OCI-LY7 (cell line): Measurements from ENCODE around the gene VAPB. TPM values are rescaled to one million over a fixed set of nuclear protein-coding genes. Genes with fewer than 3 reads are reported as not detected.
"Not testable (repeated sequence)": the region's sequence is repeated elsewhere in the genome, so short reads cannot be mapped to it uniquely, and the experiment has no call there.

Experiments
- BruUV-seq: library from RNA; stranded (reverse); fragments of 400-500 nt; replicated peaks from 2 replicates; lab custom pipeline; 2021; lab: Mats Ljungman, UMichigan
- CTCF ChIA-PET: fragments of 300-600 bp; sonication (Branson Sonifier 250); formaldehyde crosslinking; loops from one replicate; lab custom pipeline; 2022; ENCODE audit warnings: antibody characterized with exemption; ENCODE audit not compliant: unreplicated experiment; lab: Charles Lee
- POLR2A ChIA-PET: fragments of 300-600 bp; sonication (Branson Sonifier 250); formaldehyde crosslinking; loops from one replicate; lab custom pipeline; 2022; ENCODE audit warnings: antibody characterized with exemption; lab: Charles Lee
- DNase-seq: peaks from one replicate; pipeline ENCODE4 v3.0.0-alpha.2; 2015; ENCODE audit warnings: low spot score
- H2AFZ ChIP-seq: fragments of 200-600 bp; sonication (generic), shearing (Covaris generic); 2 replicates; pipeline ENCODE4 v1.6.1; 2014; ENCODE audit warnings: mild to moderate bottlenecking, antibody characterized with exemption, low read length, moderate library complexity
- H3K27ac ChIP-seq: fragments of 200-600 bp; sonication (generic); 2 replicates; pipeline ENCODE4 v1.5.1; 2014; ENCODE audit warnings: mixed run types, low read depth, mild to moderate bottlenecking, moderate library complexity, low read length, inconsistent platforms; ENCODE audit not compliant: poor library complexity, severe bottlenecking
- H3K36me3 ChIP-seq: fragments of 200-600 bp; sonication (generic); 2 replicates; pipeline ENCODE4 v1.6.1; 2014; ENCODE audit warnings: mild to moderate bottlenecking, antibody characterized with exemption, low read length, moderate library complexity, mixed read lengths; ENCODE audit not compliant: insufficient read depth
- H3K4me1 ChIP-seq: fragments of 200-600 bp; sonication (generic); 2 replicates; pipeline ENCODE4 v1.5.1; 2014; ENCODE audit warnings: mild to moderate bottlenecking, low read length; ENCODE audit not compliant: insufficient read depth, poor library complexity, severe bottlenecking
- H3K4me2 ChIP-seq: fragments of 200-600 bp; sonication (generic); 2 replicates; pipeline ENCODE4 v1.6.1; 2014; ENCODE audit warnings: mild to moderate bottlenecking, low read length
- H3K4me3 ChIP-seq: fragments of 200-600 bp; sonication (generic); 2 replicates; pipeline ENCODE4 v1.5.1; 2014; ENCODE audit warnings: mild to moderate bottlenecking, low read depth, low read length; ENCODE audit not compliant: poor library complexity, severe bottlenecking
- H3K79me2 ChIP-seq: fragments of 200-600 bp; sonication (generic); 2 replicates; pipeline ENCODE4 v1.6.1; 2016; ENCODE audit warnings: low read depth, mild to moderate bottlenecking, low read length, moderate library complexity, mixed read lengths; ENCODE audit not compliant: insufficient read depth
- H3K9me2 ChIP-seq: fragments of 200-600 bp; sonication (generic); 2 replicates; pipeline ENCODE4 v1.6.1; 2016; ENCODE audit warnings: mild to moderate bottlenecking, low read length, mixed read lengths; ENCODE audit not compliant: insufficient read depth
- H3K9me3 ChIP-seq: fragments of 200-600 bp; sonication (generic); 2 replicates; pipeline ENCODE4 v1.6.1; 2014; ENCODE audit warnings: mild to moderate bottlenecking, mixed run types, low read length, mixed read lengths
- H4K20me1 ChIP-seq: fragments of 200-600 bp; sonication (generic); 2 replicates; pipeline ENCODE4 v1.6.1; 2014; ENCODE audit warnings: mild to moderate bottlenecking, antibody characterized with exemption, low read length, moderate library complexity, mixed read lengths; ENCODE audit not compliant: insufficient read depth
- EZH2phosphoT487 ChIP-seq: fragments of 200-600 bp; sonication (generic); IDR thresholded peaks from 2 replicates; pipeline ENCODE4 v1.6.1; 2018; ENCODE audit warnings: low read depth, borderline replicate concordance, mild to moderate bottlenecking, mixed run types, antibody characterized with exemption, low read length, moderate library complexity, mixed read lengths
- intact Hi-C: fragments of 100-400 bp; cut with micrococcal nuclease; formaldehyde crosslinking; loops from one replicate; pipeline ENCODE4 v1.10.0; 2022; ENCODE audit not compliant: unreplicated experiment
- total RNA-seq, 2 experiments: library from RNA; depleted of rRNA in 1 of 2; stranded (reverse); fragments of >200 nt in 1 of 2; shearing (Covaris generic) in 1 of 2; gene quantifications; 2 replicates each; pipeline ENCODE4 v1.2.3, GENCODE V29; 2014 to 2022
- TF ChIP-seq, protein P1 (sequence below): fragments of 200-600 bp; sonication (generic); conservative IDR thresholded peaks from 2 replicates; pipeline ENCODE4 v1.5.1; 2014; ENCODE audit warnings: mild to moderate bottlenecking, antibody characterized with exemption, low read length, moderate library complexity, mixed read lengths

The VAPB gene
- total RNA-seq, 2 experiments from 2014 or later = 13.3 to 43.2 TPM

GRCh38 chr20:58421497-58421850 lies 32.4 kb downstream of the VAPB start:
- Histone ChIP-seq H2AFZ (no peak overlapping the region), H3K9me3 (peaks cover 4% of the 10 kb centered on the region), H3K27ac (no peak overlapping the region), H3K4me1 (no peaks in the 10 kb centered on the region), H3K79me2 (peaks cover 49% of the 10 kb centered on the region), H3K4me2 (no peak overlapping the region), H4K20me1 (no peaks in the 10 kb centered on the region), H3K36me3 (peaks cover 94% of the 10 kb centered on the region), H3K4me3 (no peak overlapping the region), H3K9me2 (no peaks in the 10 kb centered on the region)
- ChIA-PET CTCF (interaction anchor here (0.6 kb wide), 2 partner anchors 68 to 109 kb away, joined by 6 to 7 read pairs; no protein-coding TSS in a partner anchor), POLR2A (interaction anchor here (0.7 kb wide), 1 partner anchor 15 kb away, joined by 3 read pairs; no protein-coding TSS in a partner anchor)
- no peak for DNase-seq
- intact Hi-C loops = no loop called here
- BruUV-seq = no TSS peak
- TF ChIP-seq EZH2phosphoT487 = no peak
- TF ChIP-seq, protein P1, sequence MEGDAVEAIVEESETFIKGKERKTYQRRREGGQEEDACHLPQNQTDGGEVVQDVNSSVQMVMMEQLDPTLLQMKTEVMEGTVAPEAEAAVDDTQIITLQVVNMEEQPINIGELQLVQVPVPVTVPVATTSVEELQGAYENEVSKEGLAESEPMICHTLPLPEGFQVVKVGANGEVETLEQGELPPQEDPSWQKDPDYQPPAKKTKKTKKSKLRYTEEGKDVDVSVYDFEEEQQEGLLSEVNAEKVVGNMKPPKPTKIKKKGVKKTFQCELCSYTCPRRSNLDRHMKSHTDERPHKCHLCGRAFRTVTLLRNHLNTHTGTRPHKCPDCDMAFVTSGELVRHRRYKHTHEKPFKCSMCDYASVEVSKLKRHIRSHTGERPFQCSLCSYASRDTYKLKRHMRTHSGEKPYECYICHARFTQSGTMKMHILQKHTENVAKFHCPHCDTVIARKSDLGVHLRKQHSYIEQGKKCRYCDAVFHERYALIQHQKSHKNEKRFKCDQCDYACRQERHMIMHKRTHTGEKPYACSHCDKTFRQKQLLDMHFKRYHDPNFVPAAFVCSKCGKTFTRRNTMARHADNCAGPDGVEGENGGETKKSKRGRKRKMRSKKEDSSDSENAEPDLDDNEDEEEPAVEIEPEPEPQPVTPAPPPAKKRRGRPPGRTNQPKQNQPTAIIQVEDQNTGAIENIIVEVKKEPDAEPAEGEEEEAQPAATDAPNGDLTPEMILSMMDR = no peak

DNA sequence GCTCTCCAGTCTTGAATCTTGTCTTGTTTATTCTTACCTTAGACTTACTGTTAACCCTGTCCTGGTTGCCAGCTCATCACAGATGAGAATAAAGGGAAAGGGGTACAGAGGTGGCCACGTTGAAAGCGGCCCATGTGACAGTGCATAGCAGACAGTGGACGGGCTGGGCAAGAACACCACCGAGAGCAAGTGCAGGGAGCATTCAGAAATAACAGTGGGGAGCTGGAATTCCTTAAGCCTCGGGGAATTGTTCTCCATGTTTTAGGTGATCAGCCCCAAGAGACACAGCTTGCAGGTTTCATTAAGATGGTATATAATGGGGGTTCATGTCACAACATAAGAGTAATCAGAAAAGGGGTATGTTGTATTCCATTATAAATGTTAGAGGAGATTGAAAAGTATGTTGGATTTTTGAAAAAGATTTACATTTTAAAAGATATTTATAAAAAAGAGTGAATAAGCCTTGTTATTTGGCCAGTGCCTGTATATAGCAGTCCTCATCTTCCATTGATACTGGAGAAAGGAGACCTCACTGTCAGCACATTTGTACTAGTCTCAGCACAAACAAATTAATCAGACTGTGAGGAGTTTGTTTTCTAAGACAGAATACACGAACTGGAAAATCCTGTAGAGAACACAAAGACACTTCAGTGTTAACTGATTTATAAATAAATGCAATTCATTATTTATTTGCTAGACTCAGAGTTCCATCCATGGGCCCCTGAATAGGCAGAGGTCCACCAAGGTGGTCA lies 35.4 kb downstream of the VAPB start:
- no peaks in the 10 kb centered on the region; the same call in 1 of the 2 replicates for H4K20me1 ChIP-seq
- TF ChIP-seq, protein P1 = no peak
- no peak for TF ChIP-seq EZH2phosphoT487
- ChIA-PET POLR2A (no interaction called here), CTCF (no interaction called here)
- H2AFZ ChIP-seq = no peak overlapping the region
- BruUV-seq = no TSS peak
- peaks cover 8% of the 10 kb centered on the region for H3K9me3 ChIP-seq
- no peak overlapping the region for H3K4me2 ChIP-seq
- H3K9me2 ChIP-seq = no peaks in the 10 kb centered on the region
- peaks cover 96% of the 10 kb centered on the region for H3K36me3 ChIP-seq
- H3K27ac ChIP-seq = no peak overlapping the region
- H3K79me2 ChIP-seq = peaks cover 49% of the 10 kb centered on the region
- intact Hi-C loops = no loop called here
- H3K4me1 ChIP-seq = no peaks in the 10 kb centered on the region
- no peak for DNase-seq
- H3K4me3 ChIP-seq = no peak overlapping the region

GRCh38 chr20:58427571-58427970 lies 38.5 kb downstream of the VAPB start:
- H3K27ac ChIP-seq, H4K20me1 ChIP-seq, H3K4me2 ChIP-seq, H3K4me3 ChIP-seq, H3K9me3 ChIP-seq, POLR2A ChIA-PET, H2AFZ ChIP-seq, BruUV-seq, H3K4me1 ChIP-seq, intact Hi-C loops, CTCF ChIA-PET, DNase-seq, H3K9me2 ChIP-seq: not testable (repeated sequence)
- Histone ChIP-seq H3K36me3 (peaks cover 88% of the 10 kb centered on the region), H3K79me2 (peaks cover 71% of the 10 kb centered on the region)
